Ovary (tissue), 9 donors: Measurements from ENCODE around the gene L3MBTL2. TPM values are rescaled to one million over a fixed set of nuclear protein-coding genes. Genes with fewer than 3 reads are reported as not detected.

Source experiments
- DNase-seq, 5 donors: peaks; one replicate each; pipeline ENCODE4 v3.0.0-alpha.2; 2019 to 2020
- H3K27ac ChIP-seq, 2 donors: fragments of 200-600 bp; one replicate each; pipeline versions ENCODE4 v1.5.1 to v1.8.0; 2019 to 2022
- H3K27me3 ChIP-seq: fragments of 200-600 bp; one replicate; pipeline ENCODE4 v1.8.0; 2022
- H3K36me3 ChIP-seq: fragments of 200-600 bp; sonication (generic); one replicate; pipeline ENCODE4 v1.5.1; 2019
- H3K4me1 ChIP-seq: one replicate; pipeline ENCODE4 v1.8.1; 2013; ENCODE audit warnings: mild to moderate bottlenecking, moderate library complexity; ENCODE audit not compliant: insufficient read depth
- H3K4me3 ChIP-seq: fragments of 200-600 bp; sonication (generic); one replicate; pipeline ENCODE4 v1.5.1; 2017
- H3K9me3 ChIP-seq, 2 donors: fragments of 200-600 bp in 1 of 2; sonication (generic) in 1 of 2; one replicate each; pipeline versions ENCODE4 v1.5.1 to v1.8.1; 2013 to 2019; ENCODE audit warnings: mild to moderate bottlenecking in 1 of 2, moderate library complexity in 1 of 2
- CTCF ChIP-seq, 3 donors: fragments of 450-650 bp in 2 of 3; fragments of 200-600 bp in 1 of 3; IDR thresholded peaks; one replicate each; pipeline versions ENCODE4 v1.5.1 to v1.8.0; 2016 to 2022; ENCODE audit warnings: antibody characterized with exemption in 3 of 3, mild to moderate bottlenecking in 1 of 3
- EP300 ChIP-seq: sonication (generic); formaldehyde crosslinking; IDR thresholded peaks from one replicate; pipeline ENCODE4 v1.6.1; 2017; ENCODE audit warnings: antibody characterized with exemption
- POLR2A ChIP-seq: fragments of 450-650 bp; IDR thresholded peaks from one replicate; pipeline ENCODE4 v1.6.1; 2017; ENCODE audit warnings: antibody characterized with exemption, mild to moderate bottlenecking, moderate library complexity
- WGBS, 3 donors: extraction: QIAGEN DNeasy Blood & Tissue Kit in 1 of 3; methylation state at CpG; one replicate each; pipeline versions ENCODE4 v1.1.5 to v1.1.7; 2013 to 2017; 5-methylcytosine and 5-hydroxymethylcytosine counted together
- intact Hi-C, 4 donors: fragments of 100-400 bp; cut with DNase I; formaldehyde crosslinking; loops; one replicate each; pipeline versions ENCODE4 v1.11.0 to v1.15.1; 2022 to 2023
- microRNA-seq, 3 donors: library from miRNA; unstranded; fragments of <30 nt; microRNA quantifications; one replicate each; pipeline versions ENCODE4 to v1.2.0, GENCODE V29; 2019 to 2020
- polyA plus RNA-seq, 2 donors: library from polyadenylated mRNA; stranded (reverse); fragments of 200-250 nt in 1 of 2; fragments of 350-450 nt in 1 of 2; fragmentation: Illumina TruSeq in 1 of 2; extraction: RNeasy Lipid Tissue Mini Kit (QIAGEN cat#74804) in 1 of 2; gene quantifications; one replicate each; pipeline ENCODE4 v1.2.3, GENCODE V29; 2013 to 2014
- small RNA-seq: library from RNA; depleted of rRNA; stranded (forward); fragments of <200 nt; gene quantifications from one replicate; pipeline ENCODE3, GENCODE V24; 2016
- total RNA-seq, 7 donors: library from RNA; depleted of rRNA in 2 of 7; stranded (reverse); fragments of >200 nt in 2 of 7; fragmentation: NEBNext Ultra II Directional in 3 of 7; extraction: Animal tissue kit (Norgen Biotek cat#: 25700) in 3 of 7; gene quantifications; one replicate each; pipeline versions ENCODE4 v1.1.0 to v1.2.4, GENCODE V29; 2016 to 2023
- donor health status: DM: no; HTN: no; CAD: no; lungs with moderate emphysema.
- donor health status: DM: no; HTN: no; CAD: no.
- donor health status: Bipolar disorder and iron deficiency.
- donor health status: DM: yes; HTN: yes; CAD: no.
- donor health status: DM: no; HTN: no; CAD: no.
- donor health status: DM: yes; HTN: yes; CAD: no.

The L3MBTL2 gene
- total and polyA plus RNA-seq, 9 donors: 8.9 to 32.1 (median 25.3) TPM

- Histone ChIP-seq H3K27me3 (no peaks in the 10 kb centered on the region), H3K36me3 (no peaks in the 10 kb centered on the region), H3K9me3 (no peaks in the 10 kb centered on the region), H3K4me1 (no peaks in the 10 kb centered on the region), H3K27ac (no peak overlapping the region), H3K4me3 (no peak overlapping the region)
- WGBS, 3 donors: 76 to 95% (median 85%) methylated on average over 2 of the region's 2 CpGs
- intact Hi-C loops: no loop called here
- no peak for TF ChIP-seq EP300
- TF ChIP-seq POLR2A: no peak
- TF ChIP-seq CTCF (IDR thresholded peaks at IDR 0.05): no peak
- no peak for DNase-seq
These were observed 75.7 kb downstream of the L3MBTL2 start for GRCh38 chr22:41280854-41281253.

Small RNAs within 50 kb of the gene (microRNA-seq; reads per million reads assigned to microRNA genes)
- 0 to 0.16 (median 0) reads per million in 3 donors for gene MIR6889

Small RNAs within 50 kb of the gene (small RNA-seq; reads per million reads assigned to genes)
- gene MIR6889 (not detected), gene RNU6-375P (not detected)

Other genes starting within 250 kb of the L3MBTL2 start
- gene EP300, start 112.7 kb upstream of the L3MBTL2 start, total RNA-seq: 10 to 100 TPM; 51.4 to 86.2 (median 71.9) TPM
- gene EP300, start 112.7 kb upstream of the L3MBTL2 start, polyA plus RNA-seq: 10 to 100 TPM; 23.6 to 57.9 TPM
- gene CHADL, start 35.6 kb downstream of the L3MBTL2 start, total RNA-seq: 1 to 10 TPM; 1.7 to 6.2 (median 2.6) TPM
- gene CHADL, start 35.6 kb downstream of the L3MBTL2 start, polyA plus RNA-seq: 1 to 10 TPM in 1 of 2 donors, under 1 TPM in 1; 0.08 to 4.4 TPM
- gene RANGAP1, start 80.9 kb downstream of the L3MBTL2 start, total RNA-seq: 10 to 100 TPM; 17.2 to 37.9 (median 33.7) TPM
- 10 to 100 TPM; 27.4 to 31.5 TPM for gene RANGAP1, start 80.9 kb downstream of the L3MBTL2 start, polyA plus RNA-seq
- gene ZC3H7B, start 96.2 kb downstream of the L3MBTL2 start, total RNA-seq: 10 to 100 TPM; 27.3 to 96.5 (median 88.0) TPM
- 10 to 100 TPM; 30.7 to 63.1 TPM for gene ZC3H7B, start 96.2 kb downstream of the L3MBTL2 start, polyA plus RNA-seq
- gene TEF, start 176.6 kb downstream of the L3MBTL2 start, total RNA-seq: 10 to 100 TPM; 10.8 to 64.6 (median 49.6) TPM
- gene TEF, start 176.6 kb downstream of the L3MBTL2 start, polyA plus RNA-seq: 10 to 100 TPM; 26.2 to 42.8 TPM
- gene TOB2, start 241.5 kb downstream of the L3MBTL2 start, total RNA-seq: 100 to 1,000 TPM in 1 of 7 donors, 10 to 100 TPM in 6; 24.0 to 110 (median 83.9) TPM
- 10 to 100 TPM; 22.8 to 40.3 TPM for gene TOB2, start 241.5 kb downstream of the L3MBTL2 start, polyA plus RNA-seq